Thyroid gland (tissue), 4 donors: ENCODE data around the gene KCNK4. TPM values are rescaled to one million over a fixed set of nuclear protein-coding genes. Genes with fewer than 3 reads are reported as not detected.

Experiments used
- DNase-seq, 2 donors: peaks; one replicate each; pipeline ENCODE4 v3.0.0-alpha.2; 2019
- H3K27ac ChIP-seq, 3 donors: fragments of 200-600 bp; sonication (generic); 1 replicate in 2 of 3; 2 replicates in 1 of 3; pipeline ENCODE4 v1.5.1; 2016 to 2019; ENCODE audit warnings: mild to moderate bottlenecking in 1 of 3, moderate library complexity in 1 of 3
- H3K27me3 ChIP-seq: fragments of 200-600 bp; sonication (generic); one replicate; pipeline ENCODE4 v1.5.1; 2019
- H3K36me3 ChIP-seq, 2 donors: fragments of 200-600 bp; sonication (generic); one replicate each; pipeline ENCODE4 v1.5.1; 2016 to 2019
- H3K4me1 ChIP-seq, 2 donors: fragments of 200-600 bp; sonication (generic); one replicate each; pipeline ENCODE4 v1.5.1; 2017 to 2019
- H3K4me3 ChIP-seq, 3 donors: fragments of 200-600 bp; sonication (generic); replicated peaks in 1 of 3; 1 replicate in 2 of 3; 2 replicates in 1 of 3; pipeline ENCODE4 v1.5.1; 2016; ENCODE audit warnings: mild to moderate bottlenecking in 1 of 3
- H3K9me3 ChIP-seq: fragments of 200-600 bp; sonication (generic); one replicate; pipeline ENCODE4 v1.5.1; 2017
- POLR2A ChIP-seq, 2 donors: fragments of 450-650 bp; IDR thresholded peaks; one replicate each; pipeline ENCODE4 v1.6.1; 2017; ENCODE audit warnings: antibody characterized with exemption in 2 of 2, mild to moderate bottlenecking in 2 of 2, moderate library complexity in 1 of 2
- WGBS, 2 donors: methylation state at CpG; one replicate each; pipeline ENCODE4 v1.1.5; 2017; 5-methylcytosine and 5-hydroxymethylcytosine counted together
- intact Hi-C: fragments of 100-400 bp; cut with DNase I; formaldehyde crosslinking; loops from one replicate; pipeline ENCODE4 v1.15.1; 2023
- total RNA-seq, 4 donors: library from RNA; depleted of rRNA; stranded (reverse); fragments of >200 nt; gene quantifications; one replicate each; pipeline ENCODE4 v1.2.3, GENCODE V29; 2016
- TF ChIP-seq, protein P1 (sequence below), 6 experiments: fragments of 200-600 bp in 3 of 6; fragments of 450-650 bp in 3 of 6; sonication (generic) in 3 of 6; IDR thresholded peaks; one replicate each; pipeline ENCODE4 v1.5.1; 2016 to 2019; ENCODE audit warnings: antibody characterized with exemption in 6 of 6, mild to moderate bottlenecking in 2 of 6, inconsistent platforms in 1 of 6, moderate library complexity in 1 of 6

The KCNK4 gene
- total RNA-seq, 4 donors from 2014 or later: not detected

DNA sequence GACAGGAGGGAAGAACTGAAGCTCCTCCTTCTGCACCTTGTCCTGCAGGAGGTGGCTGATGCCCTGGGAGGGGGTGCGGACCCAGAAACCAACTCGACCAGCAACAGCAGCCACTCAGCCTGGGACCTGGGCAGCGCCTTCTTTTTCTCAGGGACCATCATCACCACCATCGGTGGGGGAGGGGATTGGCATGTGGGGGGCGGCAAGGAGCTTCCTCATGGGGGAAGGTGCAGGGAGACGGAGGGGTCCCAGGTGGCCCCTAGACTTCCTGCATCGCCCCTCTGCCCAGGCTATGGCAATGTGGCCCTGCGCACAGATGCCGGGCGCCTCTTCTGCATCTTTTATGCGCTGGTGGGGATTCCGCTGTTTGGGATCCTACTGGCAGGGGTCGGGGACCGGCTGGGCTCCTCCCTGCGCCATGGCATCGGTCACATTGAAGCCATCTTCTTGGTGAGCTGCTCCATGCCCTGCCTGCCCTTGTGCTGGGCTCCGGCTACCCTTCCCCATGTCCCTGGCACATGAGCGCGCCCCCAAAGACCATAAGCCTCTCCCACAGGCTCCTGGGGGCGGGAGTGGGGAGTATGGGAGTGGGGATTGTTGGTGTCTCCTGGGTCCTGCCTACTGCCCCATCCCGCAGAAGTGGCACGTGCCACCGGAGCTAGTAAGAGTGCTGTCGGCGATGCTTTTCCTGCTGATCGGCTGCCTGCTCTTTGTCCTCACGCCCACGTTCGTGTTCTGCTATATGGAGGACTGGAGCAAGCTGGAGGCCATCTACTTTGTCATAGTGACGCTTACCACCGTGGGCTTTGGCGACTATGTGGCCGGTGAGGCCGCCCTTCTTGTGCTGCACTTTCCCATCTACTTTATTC is 6.0 kb downstream of the KCNK4 start:
- no peaks in the 10 kb centered on the region for H3K9me3 ChIP-seq
- WGBS, 2 donors: 38 to 39% methylated on average over 11 to 21 of the region's 34 CpGs
- TF ChIP-seq, protein P1, sequence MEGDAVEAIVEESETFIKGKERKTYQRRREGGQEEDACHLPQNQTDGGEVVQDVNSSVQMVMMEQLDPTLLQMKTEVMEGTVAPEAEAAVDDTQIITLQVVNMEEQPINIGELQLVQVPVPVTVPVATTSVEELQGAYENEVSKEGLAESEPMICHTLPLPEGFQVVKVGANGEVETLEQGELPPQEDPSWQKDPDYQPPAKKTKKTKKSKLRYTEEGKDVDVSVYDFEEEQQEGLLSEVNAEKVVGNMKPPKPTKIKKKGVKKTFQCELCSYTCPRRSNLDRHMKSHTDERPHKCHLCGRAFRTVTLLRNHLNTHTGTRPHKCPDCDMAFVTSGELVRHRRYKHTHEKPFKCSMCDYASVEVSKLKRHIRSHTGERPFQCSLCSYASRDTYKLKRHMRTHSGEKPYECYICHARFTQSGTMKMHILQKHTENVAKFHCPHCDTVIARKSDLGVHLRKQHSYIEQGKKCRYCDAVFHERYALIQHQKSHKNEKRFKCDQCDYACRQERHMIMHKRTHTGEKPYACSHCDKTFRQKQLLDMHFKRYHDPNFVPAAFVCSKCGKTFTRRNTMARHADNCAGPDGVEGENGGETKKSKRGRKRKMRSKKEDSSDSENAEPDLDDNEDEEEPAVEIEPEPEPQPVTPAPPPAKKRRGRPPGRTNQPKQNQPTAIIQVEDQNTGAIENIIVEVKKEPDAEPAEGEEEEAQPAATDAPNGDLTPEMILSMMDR (IDR thresholded peaks at IDR 0.05): no peak
- TF ChIP-seq POLR2A (IDR thresholded peaks at IDR 0.05): no peak
- H3K27ac ChIP-seq: no peak overlapping the region
- H3K27me3 ChIP-seq: peaks cover 5% of the 10 kb centered on the region
- H3K4me3 ChIP-seq: no peak overlapping the region
- no peaks in the 10 kb centered on the region for H3K36me3 ChIP-seq
- peaks cover 26 to 40% of the 10 kb centered on the region in 2 donors for H3K4me1 ChIP-seq
- no peak for DNase-seq
- intact Hi-C loops: no loop called here

DNA sequence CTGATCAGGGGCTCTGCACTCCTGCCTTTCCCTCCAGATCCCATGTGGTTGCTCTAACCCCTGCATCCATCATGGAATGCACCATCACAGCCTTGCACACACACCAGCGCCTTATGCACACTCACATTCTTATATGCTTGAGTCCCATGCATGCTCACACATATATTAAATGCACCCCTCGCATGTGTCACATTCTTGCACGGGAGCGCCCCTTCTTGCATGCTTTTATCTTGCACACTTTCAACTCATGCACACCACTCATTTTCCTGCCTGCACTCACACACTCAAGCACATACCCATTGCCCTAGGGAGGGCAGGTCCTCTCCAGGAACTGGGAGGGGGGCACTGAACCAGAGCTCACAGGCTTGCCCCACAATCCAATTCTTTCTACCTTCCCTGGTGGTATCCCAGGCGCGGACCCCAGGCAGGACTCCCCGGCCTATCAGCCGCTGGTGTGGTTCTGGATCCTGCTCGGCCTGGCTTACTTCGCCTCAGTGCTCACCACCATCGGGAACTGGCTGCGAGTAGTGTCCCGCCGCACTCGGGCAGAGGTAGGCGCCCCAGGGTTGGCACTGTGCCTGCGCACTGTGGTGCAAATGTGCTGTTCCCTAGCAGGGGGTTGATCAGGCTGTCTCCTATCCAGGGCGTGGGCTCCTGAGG is 6.7 kb downstream of the KCNK4 start:
- intact Hi-C loops: no loop called here
- TF ChIP-seq, protein P1 (IDR thresholded peaks at IDR 0.05): no peak
- TF ChIP-seq POLR2A (IDR thresholded peaks at IDR 0.05): no peak
- peaks cover 1% of the 10 kb centered on the region for H3K27me3 ChIP-seq
- H3K9me3 ChIP-seq: no peaks in the 10 kb centered on the region
- peak overlapping the region in 1 of 3 donors; percentile 48 for H3K27ac ChIP-seq
- H3K4me1 ChIP-seq: peaks cover 26 to 33% of the 10 kb centered on the region in 2 donors
- DNase-seq: peak; percentile 95 to 96
- H3K36me3 ChIP-seq: no peaks in the 10 kb centered on the region
- no peak overlapping the region for H3K4me3 ChIP-seq
- 17 to 26% methylated on average over 11 to 17 of the region's 18 CpGs for WGBS, 2 donors

- intact Hi-C loops: no loop called here
- Histone ChIP-seq H3K4me3 (peak overlapping the region in 1 of 3 donors; percentile 40), H3K27me3 (no peaks in the 10 kb centered on the region), H3K4me1 (peaks cover 32 to 42% of the 10 kb centered on the region in 2 donors), H3K9me3 (no peaks in the 10 kb centered on the region), H3K27ac (peak overlapping the region; percentile 26 to 82 (median 42)), H3K36me3 (no peaks in the 10 kb centered on the region)
- peak; percentile 83 for DNase-seq
- TF ChIP-seq, protein P1 (IDR thresholded peaks at IDR 0.05): peak in 1 of 6 experiments; percentile 13
- peak in 1 of 2 donors; percentile 51 for TF ChIP-seq POLR2A (IDR thresholded peaks at IDR 0.05)
- WGBS, 2 donors: 7 to 11% methylated on average over 24 to 27 of the region's 60 CpGs
These were observed 8.1 kb downstream of the KCNK4 start for GRCh38 chr11:64298966-64299846.

DNA sequence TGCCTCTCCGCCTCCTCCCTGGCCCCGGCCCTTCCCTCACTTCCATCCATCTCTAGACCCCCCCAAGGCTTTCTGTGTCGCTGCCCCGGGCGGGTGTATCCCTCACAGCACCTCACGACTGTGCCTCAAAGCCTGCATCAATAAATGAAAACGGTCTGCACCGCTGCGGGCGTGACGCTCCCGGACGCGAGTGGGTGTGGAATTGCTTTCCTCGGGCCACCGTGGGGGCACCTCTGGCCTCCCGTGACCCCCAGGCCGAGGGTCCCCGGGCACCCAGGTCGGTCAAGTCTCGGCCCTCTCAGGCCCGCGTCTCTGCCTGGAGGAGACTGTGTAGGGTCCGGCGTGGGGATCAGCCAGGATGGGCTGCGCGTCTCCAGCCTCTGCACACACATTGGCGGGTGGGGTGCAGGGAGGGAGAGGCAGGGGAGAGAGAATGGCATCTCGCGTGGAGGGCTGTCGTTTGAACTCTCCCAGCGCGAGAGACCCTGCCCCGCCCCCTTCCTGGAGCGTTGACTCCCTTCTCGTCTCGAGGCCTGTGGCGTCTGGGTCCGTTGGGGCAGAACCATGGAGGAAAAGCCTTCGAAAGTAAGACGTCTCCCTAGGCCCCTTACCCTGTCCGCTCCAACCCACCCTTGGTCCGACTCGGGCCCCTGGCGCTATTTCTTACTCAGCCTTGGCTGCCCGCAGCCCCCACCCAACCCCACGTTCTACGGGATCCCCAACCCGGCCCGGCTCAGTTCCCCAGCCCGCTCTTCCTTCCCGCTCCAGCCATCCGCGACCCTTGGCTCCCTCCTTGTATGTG is 8.9 kb downstream of the KCNK4 start, which contains the start of gene CATSPERZ:
Gene CATSPERZ, plus strand, starts transcription at position 512 of the 802 bp plus-strand sequence. Its CDS starts 53 bp downstream, at position 565.
- no peaks in the 10 kb centered on the region for H3K9me3 ChIP-seq
- no peaks in the 10 kb centered on the region for H3K36me3 ChIP-seq
- peak; percentile 53 to 57 for DNase-seq
- H3K4me1 ChIP-seq: peaks cover 32 to 44% of the 10 kb centered on the region in 2 donors
- peak within 1 kb of the TSS; percentile 26 to 82 (median 42) for H3K27ac ChIP-seq
- intact Hi-C loops: no loop called here
- TF ChIP-seq, protein P1 (IDR thresholded peaks at IDR 0.05): peak in 2 of 6 experiments; percentile 2
- TF ChIP-seq POLR2A (IDR thresholded peaks at IDR 0.05): no peak
- peak within 1 kb of the TSS in 1 of 3 donors; percentile 40 for H3K4me3 ChIP-seq
- WGBS, 2 donors: 9 to 12% methylated on average over 29 to 53 of the region's 54 CpGs
- H3K27me3 ChIP-seq: no peaks in the 10 kb centered on the region
